ELR (cell line): ENCODE data around the gene RBBP8.
A peak's percentile ranks its signal among the peaks of the same experiment; 100 is the strongest.
"Not testable (repeated sequence)": the region's sequence is repeated elsewhere in the genome, so short reads cannot be mapped to it uniquely, and the experiment has no call there.

Source experiments
- DNase-seq: peaks from one replicate; pipeline ENCODE4 v3.0.0-alpha.2; 2015; ENCODE audit warnings: low read depth

Gene RBBP8

GRCh38 chr18:22946217-22946616 lies 13.1 kb downstream of the RBBP8 start:
- no peak for DNase-seq

- no peak for DNase-seq
Observed at GRCh38 chr18:22946846-22947245, 13.7 kb downstream of the RBBP8 start.

GRCh38 chr18:22951823-22952222 lies 18.7 kb downstream of the RBBP8 start:
- DNase-seq, result no peak

DNA sequence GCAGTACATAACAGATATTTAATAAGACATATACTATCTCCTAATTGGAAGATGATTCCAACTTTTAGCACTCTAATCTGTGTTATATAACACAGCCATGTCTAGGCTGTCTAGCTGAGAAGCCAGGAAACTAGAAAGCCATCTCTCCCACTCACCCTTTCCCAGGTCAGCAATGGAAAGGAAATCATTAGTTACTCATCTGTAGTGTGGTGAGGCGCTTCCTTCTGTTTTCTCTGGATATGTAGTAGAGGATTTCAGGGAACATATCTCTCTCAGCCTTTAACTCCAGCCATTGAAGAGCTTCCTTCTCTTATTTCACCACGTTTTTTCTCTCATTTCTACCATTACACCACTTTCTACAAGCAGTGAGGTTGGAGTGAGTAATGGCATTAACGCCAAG lies 19.4 kb downstream of the RBBP8 start:
- peak; percentile 11 for DNase-seq

DNA sequence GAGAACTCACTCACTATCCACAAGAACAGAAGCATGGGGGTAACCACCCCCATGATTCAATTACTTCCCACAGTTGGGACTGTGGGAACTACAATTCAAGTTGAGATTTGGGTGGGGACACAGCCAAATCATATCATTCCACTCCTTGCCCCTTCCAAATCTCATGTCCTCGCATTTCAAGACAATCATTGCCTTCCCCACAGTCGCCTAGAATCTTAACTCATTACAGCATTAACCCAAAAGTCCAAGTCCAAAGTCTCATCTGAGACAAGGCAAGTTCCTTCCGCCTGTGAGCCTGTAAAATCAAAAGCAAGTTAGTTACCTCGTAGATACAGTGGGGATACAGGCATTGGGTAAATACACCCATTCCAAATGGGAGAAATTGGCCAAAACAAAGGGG lies 20.9 kb downstream of the RBBP8 start:
- not testable (repeated sequence) for DNase-seq

GRCh38 chr18:22956226-22956625 lies 23.1 kb downstream of the RBBP8 start:
- DNase-seq, result no peak

- DNase-seq, result no peak
Observed at GRCh38 chr18:22961156-22961555, 28.0 kb downstream of the RBBP8 start.

- DNase-seq, result no peak
Observed at GRCh38 chr18:22962004-22962403, 28.9 kb downstream of the RBBP8 start.

DNA sequence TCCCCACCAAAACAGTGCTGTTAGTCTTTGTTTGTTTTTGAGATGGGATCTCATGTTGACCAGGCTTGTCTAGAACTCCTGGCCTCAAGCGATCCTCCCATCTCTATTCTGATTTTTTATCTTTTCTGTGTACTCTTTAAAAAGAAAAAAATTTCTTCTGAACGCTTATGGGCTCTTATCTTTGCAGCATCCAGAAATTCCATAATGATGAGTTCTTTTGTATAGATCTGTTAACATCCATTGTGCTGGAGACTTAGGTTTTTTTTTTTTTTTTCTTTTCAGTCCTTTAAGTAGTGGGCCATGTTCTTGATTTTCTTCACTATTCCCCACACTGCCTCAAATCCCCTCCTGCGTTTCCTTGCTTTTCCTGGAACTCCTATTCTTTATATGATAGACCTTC lies 31.0 kb downstream of the RBBP8 start:
- peak; percentile 41 for DNase-seq

DNA sequence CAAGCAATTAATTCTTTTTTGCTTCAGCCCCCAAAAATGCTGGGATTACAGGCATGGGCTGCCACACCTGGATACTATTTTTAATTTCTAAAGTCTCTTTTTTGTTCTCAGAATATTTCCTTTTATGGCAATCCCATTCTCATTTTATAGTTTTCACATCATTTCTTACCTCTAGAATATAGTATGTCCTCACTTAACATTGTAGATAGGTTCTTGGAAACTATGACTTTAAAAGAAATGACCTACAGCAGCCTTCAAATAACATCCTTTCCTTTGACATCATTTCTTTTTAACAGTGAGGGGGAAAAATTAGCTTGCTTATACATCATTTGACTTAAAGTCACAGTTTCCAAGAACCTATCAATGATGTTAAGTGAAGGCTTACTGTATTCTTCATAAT lies 31.6 kb downstream of the RBBP8 start:
- no peak for DNase-seq

DNA sequence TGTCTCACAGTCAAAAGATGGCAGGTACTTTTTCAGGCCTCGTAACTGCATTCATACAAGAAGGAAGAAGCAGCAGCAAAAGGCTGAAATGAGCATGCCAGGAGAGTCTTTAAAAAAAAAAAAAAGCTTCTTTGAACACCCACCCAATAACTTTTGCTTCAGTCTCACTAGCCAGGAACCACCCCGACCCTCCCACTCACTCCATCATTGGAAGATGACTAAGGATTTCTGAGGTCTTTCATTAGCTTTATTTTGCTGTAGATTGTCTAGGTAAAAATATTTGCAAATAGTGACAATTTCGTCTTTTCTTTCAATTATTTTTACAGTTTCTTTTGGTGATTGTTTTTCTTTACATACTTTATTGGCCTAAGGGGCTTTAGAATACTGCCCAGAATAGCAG lies 37.9 kb downstream of the RBBP8 start:
- DNase-seq, result no peak

- no peak for DNase-seq
Observed at GRCh38 chr18:22974001-22974400, 40.9 kb downstream of the RBBP8 start.

DNA sequence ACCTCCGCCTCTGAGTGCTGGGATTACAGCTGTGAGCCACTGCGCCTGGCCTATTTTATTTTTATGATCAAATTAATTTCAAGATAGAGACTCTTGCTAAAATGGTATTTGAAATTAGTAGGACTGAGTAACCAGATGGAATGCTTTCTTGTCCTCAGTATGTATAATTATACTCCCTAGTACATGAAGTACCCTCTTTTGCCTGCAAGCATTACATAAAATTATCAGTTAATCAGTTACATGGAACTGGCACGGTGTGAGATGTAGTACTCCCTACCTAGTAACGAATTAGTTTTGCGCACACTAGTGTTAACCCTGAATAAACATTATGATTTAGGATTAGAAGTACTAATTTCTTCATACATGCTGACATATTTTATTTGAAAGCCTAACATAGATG lies 41.6 kb downstream of the RBBP8 start:
- no peak for DNase-seq

DNA sequence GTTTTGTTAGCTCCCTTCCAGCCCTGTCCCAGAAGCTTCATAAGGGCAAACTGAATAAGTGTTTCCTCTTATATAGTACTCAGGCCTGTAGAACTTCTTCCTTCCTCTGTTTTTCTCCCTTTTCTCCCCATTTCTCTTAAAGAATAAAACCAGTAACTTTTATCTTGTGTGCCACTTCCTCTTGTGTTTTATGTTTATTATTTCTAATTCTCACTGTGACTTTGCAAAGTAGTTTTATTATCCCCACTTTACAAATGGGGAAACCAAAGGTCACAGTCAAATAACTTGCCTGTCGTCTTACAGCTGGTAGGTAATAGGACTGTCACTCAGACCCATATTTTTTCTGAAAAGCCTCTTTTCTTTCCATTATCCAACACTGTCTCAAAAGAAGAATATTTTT lies 42.4 kb downstream of the RBBP8 start:
- no peak for DNase-seq

DNA sequence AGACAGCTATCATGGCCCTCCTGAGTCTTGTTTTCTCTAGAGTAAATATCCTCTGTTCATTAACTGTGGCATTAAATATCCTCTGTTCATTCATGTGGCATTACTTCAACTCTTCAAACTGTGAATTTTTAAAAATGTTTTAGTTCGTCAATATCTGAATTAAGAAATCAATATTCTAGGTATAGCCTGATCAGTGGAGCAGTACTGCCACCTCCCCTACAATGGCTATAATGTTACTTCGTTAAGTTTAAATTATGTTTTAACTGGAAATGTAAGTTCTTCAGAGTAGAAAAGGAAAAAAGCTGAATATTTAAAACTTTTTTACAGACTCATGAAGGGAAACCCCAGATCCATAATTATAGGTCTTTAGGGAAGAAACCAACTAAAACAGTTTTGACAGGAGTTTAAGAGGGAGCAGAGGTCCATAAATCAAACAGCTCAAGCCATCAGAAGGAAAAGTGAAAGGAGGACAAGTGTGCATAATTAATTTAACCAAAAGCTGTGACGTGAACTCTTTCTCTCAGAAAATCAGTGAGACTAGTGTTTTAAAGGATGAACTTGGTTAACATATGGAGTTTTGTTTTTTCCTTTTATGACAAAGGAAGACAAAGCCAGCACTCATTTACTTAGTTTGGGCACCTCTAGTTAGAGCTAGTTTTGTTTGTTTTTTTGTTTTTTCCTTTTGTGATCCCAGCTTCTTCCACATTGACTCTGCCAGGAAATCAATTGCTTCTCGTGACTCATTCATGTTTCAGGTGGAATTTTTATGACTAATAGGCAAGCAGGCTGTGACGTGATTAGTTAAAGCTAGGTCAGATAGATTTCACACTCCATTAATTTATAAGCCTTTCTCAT lies 44.9 kb downstream of the RBBP8 start:
- peak; percentile 91 for DNase-seq

DNA sequence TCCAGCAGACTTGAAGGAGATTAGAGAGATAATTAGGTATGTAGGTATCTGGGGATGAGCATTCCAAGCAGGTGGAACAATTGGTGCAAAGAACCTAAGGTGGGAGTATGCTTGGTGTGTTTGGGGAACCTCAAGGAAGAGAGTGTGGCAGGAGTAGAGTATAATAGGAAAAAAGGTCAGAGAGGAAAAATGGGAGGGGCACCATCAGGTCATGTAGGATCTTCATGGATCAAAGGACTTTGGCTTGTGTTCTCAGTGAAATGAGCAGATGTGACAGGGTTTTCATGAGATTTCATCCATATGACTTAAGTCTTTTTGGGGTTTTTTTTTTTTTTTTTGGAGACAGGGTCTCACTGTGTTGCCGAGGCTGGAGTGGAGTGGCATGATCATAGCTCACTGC lies 47.3 kb downstream of the RBBP8 start:
- DNase-seq, result no peak

DNA sequence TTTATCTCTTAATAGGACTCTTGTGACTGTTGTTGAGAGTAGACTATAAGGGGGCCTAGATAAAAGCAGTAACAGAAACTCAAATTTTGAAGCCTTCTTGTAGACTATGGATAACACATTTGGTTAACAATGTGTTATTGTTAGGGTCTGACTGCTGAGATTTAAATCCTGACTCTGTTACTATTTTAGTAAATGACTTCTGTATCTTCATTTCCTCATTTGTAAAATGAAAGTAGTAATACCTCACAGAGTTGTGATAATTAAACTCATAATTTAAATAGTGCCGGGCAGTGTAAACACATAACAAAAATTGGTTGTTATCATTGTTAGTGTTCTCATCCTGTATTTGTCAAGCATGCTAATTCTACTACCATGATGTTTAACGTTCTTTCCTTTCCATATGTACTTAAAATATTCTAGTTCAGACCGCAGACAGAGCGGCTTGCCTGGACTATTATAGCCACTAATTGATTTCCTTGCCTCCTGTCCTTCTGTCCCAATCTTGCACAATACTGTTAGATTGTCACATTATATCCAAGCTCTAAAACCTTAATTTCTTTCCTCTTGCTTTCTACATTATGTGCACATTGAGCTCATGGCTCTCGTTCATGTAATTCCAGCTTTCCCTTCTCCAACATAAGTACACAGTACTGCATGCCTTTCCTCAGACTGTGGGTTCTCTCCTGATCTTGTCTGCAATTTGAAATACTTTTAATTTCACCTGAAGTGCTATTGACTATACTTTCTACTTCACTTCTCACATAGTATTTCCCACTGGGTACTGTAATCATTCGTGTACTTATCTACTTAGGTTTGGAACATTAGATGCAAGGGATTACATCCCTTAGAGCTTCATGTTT lies 48.4 kb downstream of the RBBP8 start:
- DNase-seq, result no peak

- peak; percentile 67 for DNase-seq
Observed at GRCh38 chr18:22983175-22983574, 50.0 kb downstream of the RBBP8 start.

GRCh38 chr18:22985250-22985649 lies 52.1 kb downstream of the RBBP8 start:
- DNase-seq, result no peak

DNA sequence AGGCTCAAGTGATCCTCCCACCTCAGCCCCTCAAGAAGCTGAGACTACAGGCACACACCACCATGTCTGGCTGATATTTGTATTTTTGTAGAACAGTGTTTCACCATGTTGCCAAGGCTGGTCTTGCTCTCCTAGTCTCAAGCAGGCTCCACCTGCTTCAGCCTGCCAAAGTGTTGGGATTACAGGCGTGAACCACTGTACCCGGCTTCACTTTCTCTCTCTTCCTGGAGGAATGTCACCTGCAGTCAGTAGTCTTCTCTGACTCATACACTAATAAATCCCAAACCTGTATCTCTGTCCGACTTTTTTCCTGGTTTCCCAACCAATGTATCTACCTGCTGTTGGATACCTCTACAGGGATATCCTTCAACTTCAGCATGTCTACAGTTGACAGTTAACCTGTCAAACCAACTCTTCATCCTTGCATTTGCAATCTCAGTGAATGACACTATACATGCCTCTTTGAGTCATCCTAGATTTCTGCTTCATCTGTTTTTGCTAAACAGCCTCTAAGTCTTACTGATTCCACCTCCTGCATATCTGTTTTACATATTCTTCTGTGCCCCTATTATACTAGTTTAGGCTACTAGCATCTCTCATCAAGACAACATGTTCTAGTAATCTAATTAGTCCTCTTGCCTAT lies 54.5 kb downstream of the RBBP8 start:
- DNase-seq, result no peak

DNA sequence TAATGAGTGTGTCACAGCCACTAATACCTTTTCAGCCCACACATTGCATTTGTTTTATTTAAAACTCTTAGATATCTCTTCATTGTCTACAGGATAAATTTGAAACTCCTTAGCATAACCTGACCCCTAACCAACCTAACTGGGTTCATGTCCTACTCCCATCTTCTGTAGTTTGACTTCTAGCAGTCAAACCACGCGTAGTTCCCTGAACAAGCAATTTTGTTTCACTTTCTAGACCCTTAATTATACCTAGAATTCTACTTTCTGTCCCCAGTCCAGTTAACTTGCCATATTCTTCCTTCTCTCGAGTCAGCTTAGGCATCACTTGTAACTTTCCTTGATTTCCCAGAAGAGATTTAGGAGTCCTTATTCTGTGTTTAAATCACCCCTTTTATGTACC lies 55.1 kb downstream of the RBBP8 start:
- DNase-seq, result no peak

DNA sequence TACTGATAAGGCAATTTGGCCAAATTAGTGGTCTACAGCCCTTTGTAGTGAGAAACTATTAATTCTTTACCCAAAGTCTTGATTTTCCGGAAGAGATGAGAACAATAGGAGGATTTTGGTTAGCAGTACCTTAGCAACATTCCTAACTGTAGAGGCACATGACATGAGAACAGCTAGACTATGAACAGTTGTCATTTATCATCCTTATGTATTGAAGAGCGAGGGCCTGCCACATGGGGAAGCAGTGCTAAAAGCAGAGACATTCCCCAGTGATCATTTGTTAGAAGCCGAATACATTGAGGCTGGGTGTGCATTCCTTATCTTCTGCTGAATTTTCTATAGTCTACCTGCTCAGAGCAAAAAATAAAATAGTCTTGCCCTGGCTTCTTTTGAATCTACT lies 65.2 kb downstream of the RBBP8 start:
- DNase-seq, result no peak

GRCh38 chr18:22999212-22999611 lies 66.1 kb downstream of the RBBP8 start:
- no peak for DNase-seq
